UCSD-AML1 (cell line): ENCODE measurements around the gene MEX3D.
"Not testable (repeated sequence)": the region's sequence is repeated elsewhere in the genome, so short reads cannot be mapped to it uniquely, and the experiment has no call there.

Experiments
- DNase-seq: peaks from one replicate; lab custom pipeline; 2025; ENCODE audit not compliant: unreplicated experiment; lab: John Stamatoyannopoulos, UW

MEX3D gene

GRCh38 chr19:1522061-1522460 is 46.1 kb downstream of the MEX3D start:
- DNase-seq = no peak

GRCh38 chr19:1521636-1522035 is 46.5 kb downstream of the MEX3D start:
- DNase-seq = no peak

GRCh38 chr19:1520203-1520780 is 47.8 kb downstream of the MEX3D start:
- no peak for DNase-seq

GRCh38 chr19:1519802-1520201 is 48.3 kb downstream of the MEX3D start:
- DNase-seq = not testable (repeated sequence)

- DNase-seq = no peak
Observed at GRCh38 chr19:1518471-1518870, 49.7 kb downstream of the MEX3D start.

GRCh38 chr19:1516395-1516753 is 51.8 kb downstream of the MEX3D start:
- DNase-seq = no peak

- DNase-seq = no peak
Observed at GRCh38 chr19:1514986-1515721, 53.0 kb downstream of the MEX3D start.

GRCh38 chr19:1514295-1514661 is 53.8 kb downstream of the MEX3D start:
- no peak for DNase-seq

GRCh38 chr19:1513499-1514294 is 54.4 kb downstream of the MEX3D start:
- peak; percentile 76 for DNase-seq

GRCh38 chr19:1512671-1513498 is 55.2 kb downstream of the MEX3D start, which contains the start of gene ADAMTSL5:
Gene ADAMTSL5, minus strand, starts transcription at chr19:1513019. Its CDS starts 2,076 bp downstream, at chr19:1510943.
- peak; percentile 68 for DNase-seq

GRCh38 chr19:1511318-1512317 is 56.5 kb downstream of the MEX3D start:
- no peak for DNase-seq

GRCh38 chr19:1510807-1511206 is 57.3 kb downstream of the MEX3D start:
- DNase-seq = no peak

- DNase-seq = no peak
Observed at GRCh38 chr19:1510442-1510806, 57.7 kb downstream of the MEX3D start.

- no peak for DNase-seq
Observed at GRCh38 chr19:1509602-1510441, 58.3 kb downstream of the MEX3D start.

- DNase-seq = no peak
Observed at GRCh38 chr19:1508507-1508856, 59.6 kb downstream of the MEX3D start.

GRCh38 chr19:1507763-1508506 is 60.2 kb downstream of the MEX3D start:
- DNase-seq = peak; percentile 94

GRCh38 chr19:1507192-1507660 is 60.9 kb downstream of the MEX3D start:
- no peak for DNase-seq
